Ectodermal cell (in vitro differentiated cells): ENCODE data around the gene ZNF487. TPM values are rescaled to one million over a fixed set of nuclear protein-coding genes. Genes with fewer than 3 reads are reported as not detected.
"Not testable (repeated sequence)": the region's sequence is repeated elsewhere in the genome, so short reads cannot be mapped to it uniquely, and the experiment has no call there.

ENCODE experiments used
- H3K27ac ChIP-seq: 2 replicates; pipeline ENCODE4 v1.7.0; 2013; ENCODE audit warnings: mild to moderate bottlenecking, low read depth, low read length; ENCODE audit not compliant: insufficient read depth, poor library complexity, severe bottlenecking
- H3K27me3 ChIP-seq: 2 replicates; pipeline ENCODE4 v1.7.0; 2013; ENCODE audit warnings: mild to moderate bottlenecking, low read length; ENCODE audit not compliant: insufficient read depth, control insufficient read depth, poor library complexity, severe bottlenecking
- H3K36me3 ChIP-seq: one replicate; pipeline ENCODE4 v1.7.0; 2013; ENCODE audit warnings: low read length; ENCODE audit not compliant: control insufficient read depth, insufficient read depth
- H3K4me1 ChIP-seq: one replicate; pipeline ENCODE4 v1.7.0; 2013; ENCODE audit warnings: low read length; ENCODE audit not compliant: control insufficient read depth, insufficient read depth
- H3K4me3 ChIP-seq: 2 replicates; pipeline ENCODE4 v1.7.0; 2013; ENCODE audit warnings: low read depth, low read length, control low read depth; ENCODE audit not compliant: insufficient read depth
- H3K9me3 ChIP-seq: 2 replicates; pipeline ENCODE4 v1.7.0; 2013; ENCODE audit warnings: mild to moderate bottlenecking, low read length, moderate library complexity; ENCODE audit not compliant: control insufficient read depth
- WGBS, 2 experiments: methylation state at CpG; one replicate each; pipeline ENCODE4 v1.1.7; 2013; ENCODE audit warnings: missing lambda C conversion rate in 2 of 2; 5-methylcytosine and 5-hydroxymethylcytosine counted together
- polyA plus RNA-seq, 4 experiments: library from polyadenylated mRNA; stranded (reverse); fragments of 50-300 nt; gene quantifications; one replicate each; pipeline ENCODE4 v1.2.3, GENCODE V29; 2013

Gene ZNF487
- polyA plus RNA-seq (2013, experiment 1 of 4), result 5.3 TPM
- 4.4 TPM for polyA plus RNA-seq (2013, experiment 2 of 4)
- polyA plus RNA-seq (2013, experiment 3 of 4), result 4.2 TPM
- 4.4 TPM for polyA plus RNA-seq (2013, experiment 4 of 4)

DNA sequence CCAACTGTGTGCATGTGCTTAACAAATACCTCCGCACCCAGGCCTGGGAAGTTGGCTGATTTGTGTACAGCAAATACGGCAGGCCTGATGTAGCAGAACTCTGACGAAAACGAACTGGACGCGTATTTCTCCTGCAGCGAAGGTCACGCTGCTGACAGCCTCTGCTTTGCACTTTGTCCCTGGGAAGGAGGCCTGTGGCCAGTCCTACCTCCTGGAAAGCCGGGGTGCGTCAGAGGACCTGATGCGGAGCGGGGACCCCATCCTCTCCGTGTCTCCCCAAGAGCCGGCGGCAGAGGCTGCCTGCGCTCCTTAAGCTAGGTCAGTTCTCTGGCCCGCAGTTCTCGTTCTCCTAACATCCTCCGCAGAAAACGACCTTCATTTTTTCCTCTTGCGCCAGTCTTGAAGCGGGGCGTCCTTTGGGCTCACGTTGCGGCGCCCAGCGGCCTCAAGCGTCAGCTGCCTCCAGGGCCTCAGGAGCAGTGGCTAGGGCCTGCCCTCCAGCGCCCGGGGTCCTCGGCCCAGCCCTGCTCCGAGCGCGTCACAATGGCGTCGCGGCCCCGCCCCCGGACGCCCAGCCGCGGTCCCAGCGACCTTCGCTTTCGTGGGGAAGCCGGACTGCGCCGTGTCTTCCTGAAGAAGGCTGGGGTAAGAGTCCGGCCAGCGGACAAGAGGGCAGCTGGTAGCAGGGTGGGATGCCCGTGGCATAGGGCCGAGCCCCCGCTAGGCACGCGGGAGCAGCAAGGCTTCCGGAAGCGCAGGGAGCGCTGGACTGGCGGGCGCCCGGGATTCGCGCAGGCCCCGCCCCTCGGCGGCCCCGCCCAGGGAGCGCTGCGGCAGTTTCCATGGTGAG is at the start of gene ZNF487:
ZNF487 (plus strand) TSS at position 821 of the 850 bp plus-strand sequence. CDS start 38,703 bp downstream, outside the sequence.
- Histone ChIP-seq H3K27ac (peak within 1 kb of the TSS; percentile 95), H3K4me3 (peak within 1 kb of the TSS; percentile 82), H3K4me1 (no peaks in the 10 kb centered on the region), H3K36me3 (no peaks in the 10 kb centered on the region), H3K9me3 (no peaks in the 10 kb centered on the region), H3K27me3 (no peaks in the 10 kb centered on the region)
- WGBS, 2 experiments, result 7 to 8% methylated on average over 69 of the region's 69 CpGs

DNA sequence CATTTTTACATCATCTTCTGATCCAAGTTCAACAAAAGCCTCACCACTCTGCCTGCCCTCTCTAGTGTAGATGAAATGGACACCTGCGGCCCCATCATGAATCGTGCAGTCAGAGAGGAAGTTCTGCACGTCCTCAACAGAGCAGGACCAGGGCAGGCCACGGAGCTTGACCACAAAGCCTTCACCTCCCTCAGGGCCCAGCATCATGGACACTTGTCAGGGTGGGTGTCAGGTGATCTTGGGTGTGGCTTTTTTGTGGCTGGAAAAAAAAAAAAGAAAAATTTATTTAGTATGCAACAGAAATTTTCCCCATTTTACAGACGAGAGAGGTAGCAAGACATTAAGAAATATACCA is 49.3 kb upstream of the ZNF487 start:
- no peak overlapping the region for H3K4me3 ChIP-seq
- 91 to 94% methylated on average over 5 of the region's 5 CpGs for WGBS, 2 experiments
- H3K27ac ChIP-seq, result no peak overlapping the region
- peaks cover 59% of the 10 kb centered on the region for H3K36me3 ChIP-seq
- no peaks in the 10 kb centered on the region for H3K27me3 ChIP-seq
- no peaks in the 10 kb centered on the region for H3K9me3 ChIP-seq
- no peaks in the 10 kb centered on the region for H3K4me1 ChIP-seq

DNA sequence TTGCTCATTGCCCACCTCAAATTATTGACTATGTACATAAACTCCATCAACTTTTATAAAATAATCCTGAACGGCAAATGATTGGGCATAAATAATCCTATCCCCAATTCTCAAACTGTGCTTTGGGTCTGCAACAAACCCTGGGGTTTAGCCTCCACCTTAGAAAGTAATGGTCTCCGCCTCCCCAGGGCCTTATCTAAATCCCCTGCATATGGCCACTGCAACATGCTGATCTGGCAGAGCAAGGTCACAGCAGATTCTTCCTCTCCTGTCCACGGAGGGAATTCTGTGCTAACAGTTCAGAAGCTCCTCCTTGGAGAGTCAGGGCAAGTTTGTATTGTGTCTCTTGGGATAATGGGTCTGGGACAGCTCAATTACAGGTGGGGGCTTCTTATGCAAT is 47.0 kb upstream of the ZNF487 start:
- no peaks in the 10 kb centered on the region for H3K27me3 ChIP-seq
- H3K27ac ChIP-seq, result no peak overlapping the region
- WGBS, 2 experiments, result 94 to 96% methylated on average over 3 of the region's 3 CpGs
- no peak overlapping the region for H3K4me3 ChIP-seq
- H3K4me1 ChIP-seq, result peaks cover 12% of the 10 kb centered on the region
- H3K36me3 ChIP-seq, result peaks cover 74% of the 10 kb centered on the region
- no peaks in the 10 kb centered on the region for H3K9me3 ChIP-seq

GRCh38 chr10:43390333-43390732 is 46.6 kb upstream of the ZNF487 start:
- WGBS, 2 experiments, result 95 to 98% methylated on average over 5 of the region's 5 CpGs
- Histone ChIP-seq H3K27me3 (no peaks in the 10 kb centered on the region), H3K36me3 (peaks cover 78% of the 10 kb centered on the region), H3K4me1 (peaks cover 17% of the 10 kb centered on the region), H3K4me3 (no peak overlapping the region), H3K9me3 (no peaks in the 10 kb centered on the region), H3K27ac (no peak overlapping the region)

- Histone ChIP-seq H3K9me3 (no peaks in the 10 kb centered on the region), H3K27me3 (no peaks in the 10 kb centered on the region), H3K36me3 (peaks cover 75% of the 10 kb centered on the region), H3K27ac (no peak overlapping the region), H3K4me1 (peaks cover 19% of the 10 kb centered on the region), H3K4me3 (no peak overlapping the region)
- 84 to 90% methylated on average over 7 of the region's 7 CpGs for WGBS, 2 experiments
These were observed 46.2 kb upstream of the ZNF487 start for GRCh38 chr10:43390759-43391158.

DNA sequence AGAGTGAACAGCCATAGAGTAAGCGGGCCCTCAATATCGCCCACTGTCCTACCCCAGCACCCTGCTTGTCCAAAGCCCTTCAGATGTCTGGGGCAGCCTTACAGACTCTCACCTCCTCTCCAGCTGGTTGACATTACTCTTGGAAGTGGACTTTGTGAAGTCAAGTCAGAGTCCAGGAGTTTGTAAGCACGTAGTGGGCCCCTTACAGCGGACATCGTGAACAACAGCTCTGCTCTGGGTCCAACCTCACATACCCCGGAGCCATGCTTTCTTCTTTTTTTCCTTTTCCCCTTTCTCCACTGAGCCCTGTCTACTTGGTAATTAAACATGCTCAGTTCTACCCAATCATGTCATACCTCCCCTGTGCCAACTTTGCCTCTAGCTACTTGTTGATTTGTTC is 45.4 kb upstream of the ZNF487 start:
- H3K9me3 ChIP-seq, result no peaks in the 10 kb centered on the region
- no peaks in the 10 kb centered on the region for H3K27me3 ChIP-seq
- H3K4me1 ChIP-seq, result peaks cover 19% of the 10 kb centered on the region
- H3K27ac ChIP-seq, result no peak overlapping the region
- peaks cover 68% of the 10 kb centered on the region for H3K36me3 ChIP-seq
- no peak overlapping the region for H3K4me3 ChIP-seq
- 93 to 97% methylated on average over 6 of the region's 6 CpGs for WGBS, 2 experiments

- peaks cover 55% of the 10 kb centered on the region for H3K36me3 ChIP-seq
- WGBS, 2 experiments, result 91 to 95% methylated on average over 3 of the region's 3 CpGs
- H3K4me3 ChIP-seq, result no peak overlapping the region
- H3K27ac ChIP-seq, result no peak overlapping the region
- H3K9me3 ChIP-seq, result no peaks in the 10 kb centered on the region
- peaks cover 22% of the 10 kb centered on the region for H3K4me1 ChIP-seq
- H3K27me3 ChIP-seq, result no peaks in the 10 kb centered on the region
These were observed 44.2 kb upstream of the ZNF487 start for GRCh38 chr10:43392748-43393147.

DNA sequence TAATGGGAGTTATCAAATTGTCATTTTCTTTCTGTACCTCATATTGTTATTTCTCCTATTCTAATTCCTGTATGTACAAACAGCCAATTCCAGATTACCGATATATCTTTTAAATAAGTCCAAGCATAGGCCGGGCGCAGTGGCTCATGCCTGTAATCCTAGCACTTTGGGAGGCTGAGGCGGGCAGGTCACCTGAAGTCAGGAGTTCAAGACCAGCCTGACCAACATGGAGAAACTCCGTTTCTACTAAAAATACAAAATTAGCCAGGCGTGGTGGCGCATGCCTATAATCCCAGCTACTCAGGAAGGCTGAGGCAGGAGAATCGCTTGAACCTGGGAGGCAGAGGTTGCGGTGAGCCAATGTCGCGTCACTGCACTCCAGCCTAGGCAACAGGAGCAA is 43.7 kb upstream of the ZNF487 start:
- not testable (repeated sequence) for H3K27me3 ChIP-seq, H3K9me3 ChIP-seq, H3K4me3 ChIP-seq, H3K27ac ChIP-seq
- 92 to 94% methylated on average over 11 of the region's 11 CpGs for WGBS, 2 experiments
- peaks cover 25% of the 10 kb centered on the region for H3K4me1 ChIP-seq
- H3K36me3 ChIP-seq, result peaks cover 51% of the 10 kb centered on the region

- Histone ChIP-seq H3K4me3 (no peak overlapping the region), H3K27me3 (no peaks in the 10 kb centered on the region), H3K4me1 (peaks cover 29% of the 10 kb centered on the region), H3K27ac (no peak overlapping the region), H3K36me3 (peaks cover 45% of the 10 kb centered on the region), H3K9me3 (no peaks in the 10 kb centered on the region)
- WGBS, 2 experiments, result 93 to 94% methylated on average over 3 of the region's 3 CpGs
These were observed 43.1 kb upstream of the ZNF487 start for GRCh38 chr10:43393606-43394360.

- Histone ChIP-seq H3K27ac (no peak overlapping the region), H3K4me1 (peaks cover 37% of the 10 kb centered on the region), H3K36me3 (peaks cover 39% of the 10 kb centered on the region), H3K4me3 (peak overlapping the region; percentile 76), H3K9me3 (no peaks in the 10 kb centered on the region), H3K27me3 (no peaks in the 10 kb centered on the region)
- WGBS, 2 experiments, result 89 to 90% methylated on average over 6 of the region's 6 CpGs
These were observed 42.0 kb upstream of the ZNF487 start for GRCh38 chr10:43394868-43395267.
